NOMO-1 treated with DMSO at 0.1 percent for 48 hours (cell line): ENCODE results near the gene NCK2.

Experiments
- DNase-seq: peaks from one replicate; lab custom pipeline; 2025; ENCODE audit not compliant: unreplicated experiment; lab: John Stamatoyannopoulos, UW

The NCK2 gene

DNA sequence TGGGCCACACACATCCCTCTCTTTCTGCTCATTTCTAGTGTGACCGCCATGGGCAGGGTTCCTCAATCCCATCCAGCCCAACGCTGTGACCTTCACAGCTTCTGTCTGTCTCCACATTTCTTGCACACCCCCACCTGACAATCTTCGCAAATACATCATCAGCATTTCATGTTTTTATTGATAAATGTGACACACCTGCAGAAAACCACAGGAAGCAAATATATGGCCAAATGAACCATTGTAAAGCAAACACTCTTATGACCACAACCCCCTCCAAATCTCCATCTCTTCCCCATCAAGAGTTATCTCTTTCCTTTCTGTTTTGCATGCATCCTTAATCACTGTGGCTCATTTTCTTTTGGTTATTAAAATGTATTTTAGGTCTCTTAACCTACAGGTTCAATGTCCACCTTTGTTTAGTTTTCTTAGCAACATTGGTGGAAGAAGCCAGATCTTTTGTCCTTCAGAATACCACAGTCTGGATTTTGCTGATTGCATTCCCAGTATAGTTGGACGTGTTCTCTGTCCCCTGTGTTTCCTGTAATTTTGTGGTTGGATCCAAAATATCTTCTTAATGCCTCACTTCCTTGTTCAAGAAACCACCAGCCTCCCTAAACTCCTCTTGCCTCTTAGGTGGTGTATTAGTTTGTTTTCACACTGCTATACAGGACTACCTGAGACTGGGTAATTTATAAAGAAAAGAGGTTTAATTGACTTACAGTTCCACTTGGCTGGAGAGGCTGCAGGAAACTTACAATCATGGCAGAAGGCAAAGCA, 9.8 kb upstream of the NCK2 start:
- peak; percentile 44 for DNase-seq

DNA sequence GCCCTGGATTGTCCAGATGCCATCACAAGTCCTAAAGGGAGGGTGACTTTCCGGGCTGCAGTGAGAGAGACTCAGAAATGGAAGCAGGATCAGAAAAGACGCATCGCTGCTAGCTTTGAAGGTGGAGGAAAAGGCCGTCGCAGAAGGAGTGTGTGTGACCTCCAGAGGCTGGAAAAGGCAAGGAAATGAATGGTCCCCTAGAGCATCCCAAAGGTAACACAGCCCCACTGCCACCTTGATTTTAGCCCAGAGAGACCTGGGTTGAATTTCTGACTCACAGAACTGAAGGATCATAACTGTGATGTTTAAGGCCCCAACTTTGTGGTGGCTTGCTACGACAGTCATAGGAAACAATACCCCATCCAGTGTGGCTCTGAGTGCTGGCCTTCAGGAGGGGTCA, 8.6 kb upstream of the NCK2 start:
- no peak for DNase-seq

GRCh38 chr2:105737980-105738657, 6.6 kb upstream of the NCK2 start:
- DNase-seq, result peak; percentile 10

DNA sequence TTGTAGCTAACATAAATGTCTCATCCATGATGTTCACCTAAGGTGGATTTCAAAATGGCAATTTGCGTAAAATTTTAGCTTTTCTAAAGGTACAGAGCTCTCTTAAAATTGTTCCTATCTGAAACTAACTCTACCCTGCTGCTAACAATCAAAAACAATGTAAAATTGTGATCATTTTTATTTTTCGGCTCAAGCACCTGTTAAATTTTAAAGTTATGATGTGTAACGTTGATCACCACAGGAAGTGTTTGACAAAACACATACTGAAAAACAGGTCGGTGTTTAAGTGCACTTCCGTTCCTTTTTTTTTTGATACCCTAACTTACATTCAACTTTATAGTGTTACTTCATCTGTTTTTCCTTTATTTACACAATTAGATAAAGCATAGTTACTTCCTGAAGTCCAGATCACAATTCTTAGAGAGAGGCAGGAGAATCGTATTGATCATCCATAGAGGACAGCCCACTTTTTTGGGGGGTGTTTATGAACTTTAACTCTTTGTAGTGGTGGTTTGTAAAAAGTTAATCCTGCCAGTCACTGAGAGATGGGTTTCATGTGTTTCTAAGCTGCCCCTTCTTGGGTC, 6.0 kb upstream of the NCK2 start:
- no peak for DNase-seq

- DNase-seq, result no peak
Measured at GRCh38 chr2:105739426-105739825, 5.3 kb upstream of the NCK2 start.

DNA sequence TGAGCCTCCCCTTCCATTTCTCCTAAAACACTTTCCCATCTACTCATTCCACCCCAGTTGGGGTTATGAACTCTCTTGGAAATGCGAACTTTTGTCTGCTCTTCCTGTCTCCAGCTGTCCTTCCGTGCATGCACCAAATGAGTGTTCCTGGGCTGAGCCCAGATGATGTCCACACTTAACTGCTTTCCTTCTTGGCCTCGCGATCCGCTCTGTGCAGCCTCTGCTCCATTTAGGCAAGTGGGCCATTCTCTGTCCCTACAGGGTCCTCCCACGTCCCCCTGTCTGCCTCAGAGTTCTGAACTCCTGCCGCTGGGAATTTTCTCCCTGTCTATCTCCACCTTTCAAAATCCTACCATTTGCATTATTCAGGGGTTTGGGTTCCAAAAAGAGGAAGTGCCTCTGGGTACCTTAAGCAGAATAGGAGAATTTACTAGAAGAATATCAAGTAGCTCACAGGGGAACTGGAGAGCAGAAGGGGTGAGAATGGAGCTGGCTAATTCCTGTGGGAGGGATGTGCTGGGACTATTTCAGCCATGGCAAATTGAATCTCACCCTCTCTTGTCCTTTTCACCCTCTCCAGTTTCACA, 4.7 kb upstream of the NCK2 start:
- peak; percentile 38 for DNase-seq

- no peak for DNase-seq
Measured at GRCh38 chr2:105741174-105741573, 3.5 kb upstream of the NCK2 start.

DNA sequence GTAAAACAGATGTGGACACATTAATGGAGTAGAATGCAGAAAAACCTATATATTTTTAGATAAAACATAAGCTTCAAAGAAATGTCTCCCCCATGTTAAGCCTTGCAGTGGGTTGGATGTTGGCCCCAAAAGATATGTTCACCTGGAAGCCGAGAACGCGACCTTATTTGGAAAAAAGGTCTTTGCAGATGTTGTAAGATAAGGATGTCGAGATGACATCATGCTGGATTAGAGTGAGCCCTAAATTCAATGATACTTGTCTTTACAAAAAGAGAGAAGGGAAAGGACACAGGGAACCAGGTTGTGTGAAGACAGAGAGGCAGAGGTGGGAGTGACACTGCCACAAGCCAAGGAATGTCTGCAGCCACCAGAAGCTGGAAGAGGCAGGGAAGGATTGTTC, 3.1 kb upstream of the NCK2 start:
- no peak for DNase-seq

DNA sequence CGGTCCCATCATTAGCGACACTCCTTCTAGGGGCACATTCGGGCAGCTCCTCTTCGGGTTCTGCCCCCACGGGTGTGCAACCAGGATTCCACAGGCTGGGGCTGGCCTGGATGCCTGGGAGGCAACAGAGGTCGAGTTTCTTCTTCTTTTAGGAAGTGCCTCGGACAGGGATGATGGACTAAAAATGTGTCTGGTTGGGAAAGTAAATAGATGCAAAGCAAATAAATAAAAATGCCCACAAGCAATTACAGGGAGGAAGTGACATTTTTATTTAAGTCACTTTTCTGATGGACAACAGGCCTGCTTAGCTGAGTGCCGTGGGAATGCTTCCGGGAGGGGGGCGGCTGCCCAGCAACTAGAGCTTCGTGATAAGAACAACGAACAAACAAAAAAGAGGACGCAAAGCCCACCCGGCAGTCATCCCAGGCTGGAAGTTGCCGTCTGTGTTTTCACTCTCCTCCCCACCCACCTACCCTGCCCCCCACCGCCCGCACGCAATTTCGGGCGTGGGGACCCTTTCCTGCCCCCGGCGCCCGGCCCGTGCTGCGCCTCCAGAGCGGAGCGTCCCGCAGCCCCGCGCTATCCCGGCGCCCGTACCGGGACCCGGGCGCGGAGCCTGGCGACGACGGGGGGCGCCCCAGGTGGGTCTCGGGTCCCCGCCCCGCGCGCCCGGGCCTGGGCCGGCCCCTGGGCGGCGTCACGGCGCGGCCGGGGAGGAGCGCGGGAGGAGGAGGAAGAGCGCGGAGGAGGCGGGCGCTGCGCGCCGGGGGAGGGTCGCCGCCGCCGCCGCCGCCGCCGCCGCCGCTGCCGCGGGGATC, 412 bp upstream of the NCK2 start:
- peak; percentile 15 for DNase-seq

GRCh38 chr2:105746177-105747080, 1.7 kb downstream of the NCK2 start:
- DNase-seq, result peak; percentile 43

GRCh38 chr2:105747254-105747894, 2.7 kb downstream of the NCK2 start:
- DNase-seq, result no peak

GRCh38 chr2:105747991-105748390, 3.3 kb downstream of the NCK2 start:
- no peak for DNase-seq

DNA sequence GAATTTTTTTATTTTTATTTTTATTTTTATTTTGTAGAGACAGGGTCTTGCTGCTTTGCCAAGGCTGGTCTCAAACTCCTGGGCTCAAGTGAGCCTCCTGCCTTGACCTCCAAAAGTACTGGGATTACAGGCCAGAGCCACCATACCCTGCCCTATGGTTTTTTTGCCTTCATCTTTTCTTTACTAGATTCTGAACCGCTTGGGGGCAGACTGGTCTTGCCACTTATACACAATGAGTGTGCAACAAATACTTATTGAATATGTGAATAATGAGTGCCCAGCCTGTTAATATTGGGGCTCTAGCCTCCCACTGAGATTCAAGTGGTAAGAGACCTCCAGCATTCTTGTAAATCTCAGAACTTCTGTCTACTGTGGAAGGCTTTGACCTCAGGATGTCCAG, 3.9 kb downstream of the NCK2 start:
- DNase-seq, result no peak

GRCh38 chr2:105749583-105750400, 5.1 kb downstream of the NCK2 start:
- DNase-seq, result peak; percentile 34

- no peak for DNase-seq
Measured at GRCh38 chr2:105750735-105751134, 6.0 kb downstream of the NCK2 start.

GRCh38 chr2:105751272-105751671, 6.6 kb downstream of the NCK2 start:
- DNase-seq, result no peak

DNA sequence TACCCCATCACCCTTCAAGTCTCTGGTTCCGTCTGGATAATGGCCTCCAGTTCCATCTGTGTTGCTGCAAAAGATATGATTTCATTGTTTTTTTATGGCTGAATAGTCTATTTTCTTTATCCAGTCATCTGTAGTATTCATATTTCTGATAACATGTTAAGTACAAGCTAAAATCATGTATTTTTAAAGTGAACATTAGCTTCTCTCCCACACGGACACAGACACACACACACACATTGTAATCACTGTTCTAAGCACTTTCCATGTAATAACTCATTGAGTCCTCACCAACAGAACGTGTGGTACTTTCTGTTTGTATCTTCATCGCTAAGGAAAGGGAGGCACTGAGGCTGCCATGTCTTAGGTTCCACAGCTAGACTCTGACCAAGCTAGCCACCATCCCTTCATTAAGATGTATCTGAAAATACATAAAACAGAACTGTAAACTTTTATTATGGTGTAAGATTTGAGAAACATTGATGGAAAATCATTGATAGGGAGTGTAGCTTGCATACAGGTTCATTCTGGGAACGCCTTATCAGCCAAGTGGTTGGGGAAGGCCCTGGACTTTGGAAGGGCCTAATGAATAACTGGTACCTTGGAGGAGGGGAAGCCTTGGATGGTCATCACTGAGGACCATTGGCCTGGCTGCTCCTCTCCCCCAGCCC, 8.1 kb downstream of the NCK2 start:
- no peak for DNase-seq

- no peak for DNase-seq
Measured at GRCh38 chr2:105753380-105753779, 8.7 kb downstream of the NCK2 start.
